Neural crest cell (in vitro differentiated cells): ENCODE data around the gene TLR8. TPM values are rescaled to one million over a fixed set of nuclear protein-coding genes. Genes with fewer than 3 reads are reported as not detected.

Source experiments
- DNase-seq: peaks from one replicate; pipeline ENCODE4 v3.0.0; 2021; ENCODE audit warnings: low read depth, mixed read lengths, low spot score
- H3K27ac Mint-ChIP-seq: one replicate; pipeline ENCODE4 v1.8.0; 2021; ENCODE audit warnings: mild to moderate bottlenecking, mixed read lengths; ENCODE audit not compliant: unreplicated experiment
- H3K27me3 Mint-ChIP-seq: 2 replicates; pipeline ENCODE4 v1.8.0; 2021; ENCODE audit warnings: low read depth, mild to moderate bottlenecking, mixed read lengths
- H3K36me3 Mint-ChIP-seq: 2 replicates; pipeline ENCODE4 v1.8.0; 2021; ENCODE audit warnings: low read depth, mild to moderate bottlenecking, mixed read lengths
- H3K4me1 Mint-ChIP-seq: 2 replicates; pipeline ENCODE4 v1.8.0; 2021; ENCODE audit warnings: mixed read lengths
- H3K4me3 Mint-ChIP-seq: one replicate; pipeline ENCODE4 v1.8.0; 2021; ENCODE audit warnings: mild to moderate bottlenecking, mixed read lengths
- H3K9me3 Mint-ChIP-seq: 2 replicates; pipeline ENCODE4 v1.8.0; 2021; ENCODE audit warnings: mixed read lengths
- total RNA-seq: library from RNA; stranded (reverse); gene quantifications from 2 replicates; pipeline ENCODE4 v1.2.1, GENCODE V29; 2021
- TF ChIP-seq, protein P1 (sequence below): fragments of 200-600 bp; sonication (generic); conservative IDR thresholded peaks from 2 replicates; pipeline ENCODE4 v1.5.0; 2021; ENCODE audit warnings: antibody characterized with exemption, mild to moderate bottlenecking

Gene TLR8
- total RNA-seq, 1 donor from 2014 or later = not detected

DNA sequence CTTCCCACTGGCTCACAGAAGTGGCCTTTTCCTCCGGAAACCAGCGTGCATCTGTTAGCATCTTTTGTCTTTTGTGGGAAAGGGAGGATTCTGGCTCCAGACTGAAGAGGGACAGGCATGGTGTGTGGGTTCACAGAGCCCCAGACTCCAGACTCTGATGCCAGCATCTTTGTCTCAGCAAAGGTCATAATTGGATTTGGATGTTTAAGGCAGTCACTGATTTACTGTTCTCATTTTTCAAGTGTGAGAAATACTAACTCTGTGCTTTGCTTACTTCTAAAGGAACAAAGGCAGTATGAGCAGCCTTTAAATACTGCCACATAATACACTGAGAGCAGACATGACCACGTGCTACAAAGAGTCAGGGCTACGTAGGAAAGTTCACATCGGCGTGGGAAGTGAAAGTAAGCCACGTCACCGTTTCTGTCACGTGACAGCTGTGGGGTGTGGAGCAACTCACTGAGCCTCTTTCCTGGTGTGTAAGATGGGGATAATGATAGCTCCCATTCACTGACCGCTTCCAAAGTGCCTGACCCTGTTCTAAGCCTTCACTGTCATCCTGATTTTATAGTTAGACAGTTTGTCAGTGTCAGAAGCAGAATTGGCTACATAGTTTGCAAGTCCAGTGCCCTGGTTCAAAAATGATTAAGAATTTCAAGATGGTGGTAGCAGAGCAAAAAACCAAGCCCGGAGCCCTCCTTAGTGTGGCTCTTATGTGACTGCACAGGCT, 43.7 kb downstream of the TLR8 start:
- peaks cover 50% of the 10 kb centered on the region for H3K4me1 Mint-ChIP-seq

DNA sequence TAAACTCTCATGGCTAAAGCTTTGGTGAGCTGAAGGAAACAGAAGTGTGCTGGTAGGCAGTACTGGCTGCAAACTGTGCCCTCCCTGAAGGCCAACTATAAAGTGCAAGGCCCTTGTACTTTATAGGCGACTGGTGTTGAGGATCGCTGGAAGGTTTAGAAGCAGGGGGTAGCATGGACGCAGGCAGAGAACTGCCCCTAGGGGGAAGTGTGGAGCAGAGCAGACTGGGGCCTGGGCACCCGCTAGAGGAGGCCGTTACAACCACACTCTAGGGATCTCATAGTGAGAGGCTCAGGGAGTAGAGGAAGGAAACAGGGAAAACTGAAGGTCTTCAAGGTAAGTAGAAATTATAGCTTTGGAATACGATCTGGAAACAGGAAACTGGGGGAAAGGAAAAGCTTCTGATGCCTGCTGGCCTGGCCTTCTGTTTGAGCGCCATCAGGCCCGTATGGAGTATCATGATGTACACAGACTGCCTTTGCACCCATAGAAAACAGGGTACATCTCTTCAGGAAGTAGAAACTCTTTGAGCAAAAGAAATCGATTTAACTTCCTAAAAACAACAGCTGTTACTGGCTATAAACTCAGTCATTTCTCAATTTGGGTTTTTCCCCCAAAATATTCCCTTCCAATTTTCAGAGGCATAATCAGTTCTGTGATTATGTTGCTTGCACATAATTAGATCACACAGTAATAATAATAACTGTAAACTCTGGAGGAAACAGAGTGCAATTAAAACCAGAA, 44.6 kb downstream of the TLR8 start:
- TF ChIP-seq, protein P1, sequence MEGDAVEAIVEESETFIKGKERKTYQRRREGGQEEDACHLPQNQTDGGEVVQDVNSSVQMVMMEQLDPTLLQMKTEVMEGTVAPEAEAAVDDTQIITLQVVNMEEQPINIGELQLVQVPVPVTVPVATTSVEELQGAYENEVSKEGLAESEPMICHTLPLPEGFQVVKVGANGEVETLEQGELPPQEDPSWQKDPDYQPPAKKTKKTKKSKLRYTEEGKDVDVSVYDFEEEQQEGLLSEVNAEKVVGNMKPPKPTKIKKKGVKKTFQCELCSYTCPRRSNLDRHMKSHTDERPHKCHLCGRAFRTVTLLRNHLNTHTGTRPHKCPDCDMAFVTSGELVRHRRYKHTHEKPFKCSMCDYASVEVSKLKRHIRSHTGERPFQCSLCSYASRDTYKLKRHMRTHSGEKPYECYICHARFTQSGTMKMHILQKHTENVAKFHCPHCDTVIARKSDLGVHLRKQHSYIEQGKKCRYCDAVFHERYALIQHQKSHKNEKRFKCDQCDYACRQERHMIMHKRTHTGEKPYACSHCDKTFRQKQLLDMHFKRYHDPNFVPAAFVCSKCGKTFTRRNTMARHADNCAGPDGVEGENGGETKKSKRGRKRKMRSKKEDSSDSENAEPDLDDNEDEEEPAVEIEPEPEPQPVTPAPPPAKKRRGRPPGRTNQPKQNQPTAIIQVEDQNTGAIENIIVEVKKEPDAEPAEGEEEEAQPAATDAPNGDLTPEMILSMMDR = peak; percentile 46
- DNase-seq = peak; percentile 40
- Mint-ChIP-seq H3K4me1 (peaks cover 50% of the 10 kb centered on the region), H3K9me3 (peaks cover 3% of the 10 kb centered on the region), H3K36me3 (no peaks in the 10 kb centered on the region), H3K27ac (peak overlapping the region; percentile 40), H3K4me3 (peak overlapping the region; percentile 4), H3K27me3 (no peaks in the 10 kb centered on the region)

More for the DNA sequence above, 43.7 kb downstream of the TLR8 start:
- Mint-ChIP-seq H3K36me3 (no peaks in the 10 kb centered on the region), H3K27me3 (no peaks in the 10 kb centered on the region), H3K4me3 (no peak overlapping the region), H3K27ac (peak overlapping the region; percentile 27), H3K9me3 (peaks cover 3% of the 10 kb centered on the region)
- TF ChIP-seq, protein P1 = no peak
- DNase-seq = no peak

DNA sequence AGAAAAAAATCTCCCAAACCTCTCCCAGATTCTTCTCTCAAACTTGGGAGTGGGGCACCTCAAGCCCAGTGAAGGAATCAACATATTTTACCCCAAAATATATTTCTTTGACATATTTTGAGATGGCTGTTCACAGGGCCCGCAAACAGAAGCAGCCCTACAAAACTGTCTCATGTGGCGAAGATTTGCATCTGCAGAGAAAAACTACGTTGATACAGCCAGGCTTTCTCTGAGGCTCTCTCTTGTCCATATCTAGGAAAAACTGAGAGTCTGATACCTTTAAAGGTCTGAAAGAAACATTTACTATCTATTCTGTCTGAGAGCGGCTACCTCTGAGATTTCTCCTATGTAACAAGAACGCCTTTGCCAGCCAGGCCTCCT, 45.2 kb downstream of the TLR8 start:
- H3K4me1 Mint-ChIP-seq = peaks cover 48% of the 10 kb centered on the region
- no peak overlapping the region for H3K4me3 Mint-ChIP-seq
- TF ChIP-seq, protein P1 = no peak

DNA sequence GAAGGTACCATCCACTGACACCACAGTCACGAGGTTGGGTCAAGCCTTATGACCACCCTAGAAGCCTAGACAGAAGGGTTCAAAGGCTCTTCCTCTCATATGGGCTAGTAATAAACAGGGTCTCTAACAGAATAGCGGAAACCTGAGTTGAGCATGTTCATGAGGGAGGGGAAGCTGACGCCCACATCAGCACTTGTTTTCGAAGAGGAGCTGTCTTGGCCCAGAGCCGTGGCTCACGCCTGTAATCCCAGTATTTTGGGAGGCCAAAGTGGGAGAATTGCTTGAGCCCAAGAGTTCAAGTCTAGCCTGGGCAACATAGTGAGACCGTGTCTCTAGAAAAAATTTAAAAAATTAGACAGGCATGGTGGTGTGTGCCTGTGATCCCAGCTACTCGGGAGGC, 47.0 kb downstream of the TLR8 start:
- Mint-ChIP-seq H3K4me1 (peaks cover 35% of the 10 kb centered on the region), H3K4me3 (no peak overlapping the region), H3K9me3 (no peaks in the 10 kb centered on the region), H3K27me3 (no peaks in the 10 kb centered on the region), H3K27ac (no peak overlapping the region), H3K36me3 (no peaks in the 10 kb centered on the region)
- TF ChIP-seq, protein P1 = no peak
- no peak for DNase-seq

More for the DNA sequence above, 45.2 kb downstream of the TLR8 start:
- H3K27ac Mint-ChIP-seq = no peak overlapping the region
- DNase-seq = no peak
- peaks cover 3% of the 10 kb centered on the region for H3K9me3 Mint-ChIP-seq
- H3K27me3 Mint-ChIP-seq = no peaks in the 10 kb centered on the region
- H3K36me3 Mint-ChIP-seq = no peaks in the 10 kb centered on the region

DNA sequence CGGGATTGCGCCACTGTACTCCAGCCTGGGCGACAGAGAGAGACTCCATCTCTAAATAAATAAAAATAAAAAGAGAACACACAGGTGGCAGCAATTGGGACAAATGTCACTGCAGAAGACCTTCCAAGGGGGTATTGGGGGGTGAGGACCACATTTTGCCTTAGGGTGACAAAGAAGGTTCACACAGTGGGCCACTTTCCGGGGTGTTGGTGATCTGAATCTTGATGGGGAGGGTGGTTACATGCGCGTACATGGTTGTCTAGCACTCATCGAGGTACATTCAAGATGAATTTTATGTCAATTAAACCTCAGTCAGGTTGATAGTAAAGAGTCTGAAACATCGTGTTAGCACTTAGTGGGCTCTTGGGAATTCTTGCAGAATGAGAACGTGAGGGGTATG, 48.0 kb downstream of the TLR8 start:
- H3K9me3 Mint-ChIP-seq = no peaks in the 10 kb centered on the region
- no peaks in the 10 kb centered on the region for H3K36me3 Mint-ChIP-seq
- TF ChIP-seq, protein P1 = no peak
- no peak overlapping the region for H3K27ac Mint-ChIP-seq
- no peak for DNase-seq
- no peak overlapping the region for H3K4me3 Mint-ChIP-seq
- H3K4me1 Mint-ChIP-seq = peaks cover 26% of the 10 kb centered on the region
- H3K27me3 Mint-ChIP-seq = no peaks in the 10 kb centered on the region
